Ramos (cell line): ENCODE measurements around the gene ASCL1.

Experiments used
- in situ Hi-C: fragments of 300-500 bp; cut with MboI; formaldehyde crosslinking; loops from one replicate; pipeline ENCODE4 v1.14.3; 2022; ENCODE audit warnings: low sequenced_read_pairs; ENCODE audit not compliant: unreplicated experiment

Gene ASCL1

DNA sequence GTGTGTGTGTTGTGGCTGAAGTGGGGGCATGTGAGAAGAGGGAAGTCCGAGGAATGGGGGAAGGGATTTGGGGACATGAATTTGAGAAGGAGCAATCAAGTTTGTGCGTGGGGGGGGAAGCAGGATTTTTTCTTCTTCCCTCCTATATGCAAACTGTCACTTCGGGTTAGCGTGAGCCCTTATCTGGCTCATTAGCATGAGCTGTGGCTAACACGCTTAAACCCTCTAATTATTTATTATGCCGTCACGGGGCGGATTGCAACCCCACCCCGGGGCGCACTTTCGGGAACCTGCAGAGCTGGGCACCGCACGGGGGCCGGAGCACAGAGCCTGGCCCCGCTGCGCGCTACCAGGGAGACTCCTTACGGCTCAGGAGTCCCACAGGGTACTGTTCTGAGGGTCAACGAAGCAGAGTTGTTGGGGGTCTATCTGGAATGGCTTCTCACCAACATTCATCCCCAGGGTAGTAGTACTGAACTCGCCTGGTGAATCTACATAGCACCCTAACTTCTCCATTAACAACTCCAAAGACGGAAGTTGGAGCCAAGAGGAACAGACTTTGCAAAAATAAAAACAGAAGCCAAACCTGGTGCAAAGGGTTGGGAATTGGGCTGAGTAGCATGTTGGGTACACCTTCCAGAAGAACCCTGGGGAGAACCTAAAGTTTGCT lies 6.4 kb upstream of the ASCL1 start:
- in situ Hi-C loops: no loop called here

DNA sequence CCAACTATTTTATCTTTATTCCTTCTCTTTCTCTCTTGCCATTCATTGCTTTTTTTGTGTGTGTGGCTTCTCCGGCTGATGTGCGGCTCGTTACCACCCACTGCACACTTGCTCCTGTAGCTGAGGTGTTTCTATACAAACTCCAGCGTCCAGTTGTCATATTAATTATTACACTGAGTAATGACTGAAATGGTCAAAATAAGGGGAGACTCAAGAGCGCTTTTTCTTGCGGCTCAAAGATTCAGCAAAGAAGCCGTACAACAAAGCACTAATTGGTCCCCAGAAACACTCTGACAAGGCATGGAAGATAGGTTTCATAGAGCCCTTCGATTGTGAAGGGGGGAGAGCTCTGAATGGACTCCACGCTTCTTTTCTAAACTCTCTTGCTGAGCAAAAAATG lies 5.6 kb upstream of the ASCL1 start:
- in situ Hi-C loops: no loop called here

DNA sequence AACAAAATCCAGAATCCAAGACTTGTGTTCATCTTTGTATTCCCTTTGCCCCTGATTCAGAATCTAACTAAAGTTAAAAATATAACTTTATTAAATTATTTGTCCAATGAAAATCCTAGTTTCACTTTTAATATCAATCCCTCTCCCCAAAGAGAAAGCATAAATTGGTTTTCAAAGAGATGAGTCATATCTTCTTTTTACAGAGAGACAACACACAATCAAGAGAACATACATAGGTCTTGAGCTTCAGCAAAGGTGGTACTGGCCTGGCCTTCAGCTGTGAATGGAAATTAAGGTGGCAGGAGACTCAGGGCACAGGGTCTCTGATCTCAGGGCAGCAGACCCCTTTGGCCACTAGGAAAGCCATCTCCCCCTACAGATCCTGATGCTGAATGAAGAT lies 4.3 kb upstream of the ASCL1 start:
- in situ Hi-C loops: no loop called here

DNA sequence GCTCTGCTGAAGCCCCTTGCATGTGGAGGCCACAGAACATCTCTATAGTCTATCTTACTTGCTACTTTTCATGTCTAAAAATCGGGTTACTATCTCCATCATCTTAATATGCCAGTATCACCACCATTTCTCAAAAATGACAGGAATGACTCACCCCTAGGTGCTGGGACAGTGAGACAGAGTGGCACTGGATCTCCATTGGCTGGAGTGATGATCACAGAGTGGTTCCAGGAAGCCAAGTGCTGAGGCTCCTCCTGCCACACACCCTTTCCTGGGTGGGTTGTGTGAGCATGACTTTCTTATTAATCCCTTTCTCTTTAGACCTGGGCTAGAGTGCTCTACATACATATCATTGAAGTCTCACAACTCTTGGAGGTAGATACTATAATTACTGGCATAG lies 3.3 kb upstream of the ASCL1 start:
- in situ Hi-C loops: no loop called here

DNA sequence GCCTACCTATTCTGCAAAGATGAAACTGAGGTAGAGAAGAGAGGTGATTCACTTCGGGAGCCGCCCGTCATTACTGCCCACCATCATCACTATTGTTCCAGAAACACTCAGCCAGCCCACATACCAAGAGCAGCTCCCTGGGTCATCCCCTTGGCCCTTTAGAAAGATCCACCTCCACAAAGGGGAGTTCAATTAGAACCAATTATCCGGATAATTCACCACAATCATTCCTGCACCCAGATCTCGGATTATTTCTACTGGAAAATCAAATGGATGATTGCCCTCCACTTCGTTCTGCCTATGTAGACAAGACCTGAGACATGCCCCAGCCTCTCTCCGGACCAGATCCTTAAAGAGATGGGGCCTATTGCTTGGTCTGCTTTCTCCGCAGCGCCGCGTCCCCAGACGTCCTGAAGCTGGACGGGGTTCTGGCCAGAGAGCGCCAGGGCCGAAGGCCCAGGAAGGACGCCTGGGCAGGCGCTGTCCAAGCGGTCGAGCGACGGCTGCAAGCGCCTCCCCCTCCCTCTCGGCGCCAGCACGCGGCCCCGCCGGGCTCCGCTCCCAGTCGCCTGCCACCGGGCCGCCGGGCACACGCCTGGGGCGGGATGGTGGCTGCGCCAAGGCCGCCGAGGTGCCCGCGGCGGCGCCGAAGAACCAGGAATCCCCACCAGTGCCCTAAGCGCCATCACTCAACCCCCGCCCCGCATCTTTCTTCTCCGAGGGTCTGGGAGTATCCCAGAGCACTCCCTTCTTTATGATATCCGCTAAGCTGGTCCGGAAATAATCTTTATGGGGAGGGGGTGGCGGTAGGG lies 1.3 kb upstream of the ASCL1 start:
- in situ Hi-C loops: no loop called here

DNA sequence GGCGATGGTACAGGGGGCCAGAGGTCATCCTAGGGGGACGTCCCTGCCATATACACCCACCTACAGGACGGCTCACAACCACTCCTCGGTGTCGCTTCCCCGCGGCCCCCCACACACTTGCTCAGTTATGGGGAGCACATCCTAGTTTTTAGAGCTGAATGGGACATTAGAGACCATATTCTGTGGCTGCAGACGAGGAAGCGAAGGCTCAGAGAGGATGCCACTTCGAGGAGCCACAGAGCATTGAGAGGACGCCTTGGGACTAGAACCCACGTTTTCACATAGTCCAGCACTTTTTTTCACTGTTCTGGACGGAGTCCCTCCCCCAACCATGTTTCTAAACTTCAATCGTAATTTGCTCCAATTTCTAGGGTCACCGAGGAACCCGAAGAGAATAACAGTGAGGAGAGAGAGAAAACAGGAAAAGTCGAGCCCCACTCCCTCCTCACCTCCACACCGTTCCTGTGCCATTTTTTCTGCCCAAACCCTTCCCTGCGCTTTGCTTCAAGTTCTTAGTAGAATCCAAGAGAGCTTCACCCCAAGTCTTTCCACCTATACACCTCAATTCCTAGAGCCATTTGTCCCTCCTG lies 641 bp upstream of the ASCL1 start:
- in situ Hi-C loops: no loop called here

DNA sequence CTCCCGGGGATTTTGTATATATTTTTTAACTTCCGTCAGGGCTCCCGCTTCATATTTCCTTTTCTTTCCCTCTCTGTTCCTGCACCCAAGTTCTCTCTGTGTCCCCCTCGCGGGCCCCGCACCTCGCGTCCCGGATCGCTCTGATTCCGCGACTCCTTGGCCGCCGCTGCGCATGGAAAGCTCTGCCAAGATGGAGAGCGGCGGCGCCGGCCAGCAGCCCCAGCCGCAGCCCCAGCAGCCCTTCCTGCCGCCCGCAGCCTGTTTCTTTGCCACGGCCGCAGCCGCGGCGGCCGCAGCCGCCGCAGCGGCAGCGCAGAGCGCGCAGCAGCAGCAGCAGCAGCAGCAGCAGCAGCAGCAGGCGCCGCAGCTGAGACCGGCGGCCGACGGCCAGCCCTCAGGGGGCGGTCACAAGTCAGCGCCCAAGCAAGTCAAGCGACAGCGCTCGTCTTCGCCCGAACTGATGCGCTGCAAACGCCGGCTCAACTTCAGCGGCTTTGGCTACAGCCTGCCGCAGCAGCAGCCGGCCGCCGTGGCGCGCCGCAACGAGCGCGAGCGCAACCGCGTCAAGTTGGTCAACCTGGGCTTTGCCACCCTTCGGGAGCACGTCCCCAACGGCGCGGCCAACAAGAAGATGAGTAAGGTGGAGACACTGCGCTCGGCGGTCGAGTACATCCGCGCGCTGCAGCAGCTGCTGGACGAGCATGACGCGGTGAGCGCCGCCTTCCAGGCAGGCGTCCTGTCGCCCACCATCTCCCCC lies 777 bp downstream of the ASCL1 start:
- in situ Hi-C loops: no loop called here

DNA sequence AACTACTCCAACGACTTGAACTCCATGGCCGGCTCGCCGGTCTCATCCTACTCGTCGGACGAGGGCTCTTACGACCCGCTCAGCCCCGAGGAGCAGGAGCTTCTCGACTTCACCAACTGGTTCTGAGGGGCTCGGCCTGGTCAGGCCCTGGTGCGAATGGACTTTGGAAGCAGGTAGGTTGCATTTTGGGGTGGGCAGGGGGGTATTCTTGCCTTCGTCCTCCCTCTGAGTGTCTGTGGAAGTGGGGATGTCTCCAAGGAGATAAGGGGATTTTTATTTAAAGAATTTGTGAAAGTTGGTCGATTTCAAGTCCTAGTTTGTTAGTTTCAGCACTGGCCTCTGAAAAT lies 1.3 kb downstream of the ASCL1 start:
- in situ Hi-C loops: no loop called here

DNA sequence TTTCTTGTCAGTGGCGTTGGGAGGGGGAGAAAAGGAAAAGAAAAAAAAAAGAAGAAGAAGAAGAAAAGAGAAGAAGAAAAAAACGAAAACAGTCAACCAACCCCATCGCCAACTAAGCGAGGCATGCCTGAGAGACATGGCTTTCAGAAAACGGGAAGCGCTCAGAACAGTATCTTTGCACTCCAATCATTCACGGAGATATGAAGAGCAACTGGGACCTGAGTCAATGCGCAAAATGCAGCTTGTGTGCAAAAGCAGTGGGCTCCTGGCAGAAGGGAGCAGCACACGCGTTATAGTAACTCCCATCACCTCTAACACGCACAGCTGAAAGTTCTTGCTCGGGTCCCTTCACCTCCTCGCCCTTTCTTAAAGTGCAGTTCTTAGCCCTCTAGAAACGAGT lies 1.9 kb downstream of the ASCL1 start:
- in situ Hi-C loops: no loop called here

DNA sequence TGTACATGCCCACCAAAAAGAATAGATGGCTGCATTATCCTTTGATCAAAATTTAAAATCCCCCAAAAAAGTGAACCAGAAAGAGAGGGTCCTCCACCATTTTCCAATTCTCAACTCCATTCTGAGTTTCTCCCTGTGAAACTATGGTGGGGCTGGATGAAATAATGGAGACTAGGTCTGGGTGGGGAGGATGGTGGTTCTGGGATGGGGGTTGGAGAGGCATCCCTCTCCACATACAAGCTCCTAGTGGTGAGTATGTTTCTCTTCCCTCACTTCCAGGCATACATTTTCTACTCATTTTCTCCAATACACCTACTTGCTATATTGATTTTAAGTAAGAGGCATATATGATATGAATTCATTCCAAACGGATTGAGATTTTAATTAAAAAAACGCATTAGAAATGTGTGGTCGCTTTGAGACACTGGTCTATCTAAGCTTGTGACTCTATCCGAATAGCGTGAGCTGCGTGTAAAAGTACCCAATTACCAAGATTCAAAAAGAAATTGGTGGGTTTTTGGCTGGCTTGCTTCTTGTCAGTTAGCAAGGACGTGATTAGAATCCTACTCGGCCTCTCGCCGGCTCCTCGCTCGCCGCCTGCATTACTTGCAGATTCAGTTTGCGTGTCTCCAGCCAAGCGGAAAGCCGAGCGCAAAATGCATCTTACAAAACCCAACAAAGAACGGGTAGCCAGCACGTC lies 3.4 kb downstream of the ASCL1 start:
- in situ Hi-C loops: no loop called here

DNA sequence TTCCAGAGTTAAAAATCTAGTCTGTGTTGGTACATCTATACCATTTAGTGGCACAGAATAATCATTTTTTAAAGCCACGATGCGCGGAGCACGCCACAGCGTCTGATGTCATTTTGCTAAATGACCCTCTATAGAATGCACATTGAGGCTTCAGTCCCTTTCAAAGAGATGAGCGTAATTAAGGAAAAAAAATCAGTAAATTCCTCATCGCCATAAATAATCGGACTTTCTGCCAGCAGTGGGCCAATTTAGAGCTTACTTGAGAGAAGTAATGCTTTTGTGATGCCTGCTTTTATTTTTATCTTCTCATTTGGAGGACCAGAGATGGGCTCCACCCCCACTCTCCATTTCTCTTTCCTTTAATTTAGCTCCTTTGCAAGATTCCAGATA lies 4.0 kb downstream of the ASCL1 start:
- in situ Hi-C loops: no loop called here

DNA sequence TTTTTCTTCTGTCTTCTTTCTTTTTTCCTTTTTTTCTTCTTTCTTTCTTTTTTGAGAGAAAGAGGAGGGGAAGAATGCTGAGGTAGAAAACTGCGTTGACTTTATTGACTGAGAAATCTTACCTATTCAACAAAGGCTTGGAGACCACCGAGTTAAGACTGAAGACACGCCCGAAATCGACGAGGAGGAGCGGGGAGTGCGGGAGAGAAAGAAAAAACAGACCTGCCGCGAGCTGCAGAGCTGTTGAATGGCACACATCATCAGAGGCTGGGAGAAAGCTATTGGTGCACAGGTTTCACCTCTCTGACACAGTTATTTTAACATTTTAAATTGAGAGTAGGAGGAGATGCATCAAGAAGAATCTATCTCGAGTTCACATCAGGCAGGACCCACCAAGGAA lies 5.1 kb downstream of the ASCL1 start:
- in situ Hi-C loops: no loop called here

DNA sequence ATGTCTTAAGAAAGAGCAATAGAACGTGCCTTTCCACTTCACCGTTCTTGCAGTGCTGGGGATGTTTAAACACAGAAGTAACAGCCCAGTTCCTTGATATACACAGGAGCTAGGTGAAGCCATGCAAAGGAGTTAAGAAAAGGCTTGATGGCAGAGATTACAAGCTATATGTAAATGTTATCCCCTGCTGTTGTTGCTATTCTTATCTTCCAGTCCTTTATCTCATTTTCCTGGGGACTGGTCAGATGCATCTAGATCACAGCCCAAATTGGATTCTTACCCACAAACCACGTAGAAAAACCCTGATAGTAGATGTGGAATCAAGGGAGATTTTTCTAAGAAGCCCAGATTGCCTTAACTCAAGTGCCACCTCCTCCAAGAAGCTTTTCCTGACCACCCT lies 5.5 kb downstream of the ASCL1 start:
- in situ Hi-C loops: no loop called here

DNA sequence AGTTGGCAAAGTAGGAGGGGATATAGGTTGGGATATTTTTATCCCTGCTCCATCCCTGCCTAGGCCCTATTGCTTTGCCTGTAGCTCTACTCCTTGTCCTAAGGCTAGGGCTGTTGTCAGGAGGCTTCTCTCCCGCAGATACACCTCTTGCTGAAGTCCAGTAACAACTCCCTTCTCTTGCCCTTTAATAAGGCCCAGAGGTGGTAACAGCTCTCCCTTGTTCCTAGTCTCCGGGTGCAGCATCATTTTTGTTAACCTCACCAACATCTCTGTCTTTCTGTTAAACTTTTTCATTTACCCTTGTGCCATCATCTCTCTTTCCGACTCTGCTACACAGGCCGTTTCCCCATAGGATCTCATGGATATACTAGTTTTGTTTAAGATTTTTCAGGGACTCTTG lies 6.3 kb downstream of the ASCL1 start:
- in situ Hi-C loops: no loop called here

DNA sequence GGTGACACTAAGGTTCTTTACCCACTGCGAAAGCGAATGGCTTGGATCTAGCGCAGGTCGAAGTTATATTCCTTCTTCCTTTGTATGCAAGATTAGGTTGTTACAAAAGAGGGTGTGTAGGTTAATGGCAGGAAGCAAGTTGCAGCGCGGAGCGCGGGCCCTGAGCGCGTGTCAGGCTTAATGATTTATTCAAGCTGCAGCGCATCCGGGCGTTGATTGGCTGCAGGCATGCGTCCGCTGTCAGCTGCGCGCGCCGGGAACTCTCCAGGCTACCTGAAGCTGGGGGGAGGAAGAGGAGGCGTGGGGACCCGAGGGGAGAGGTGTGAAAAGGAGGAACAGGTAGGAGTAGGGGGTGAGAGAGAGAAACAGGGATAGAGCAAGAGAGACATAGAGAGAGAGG lies 7.4 kb downstream of the ASCL1 start:
- in situ Hi-C loops: no loop called here

DNA sequence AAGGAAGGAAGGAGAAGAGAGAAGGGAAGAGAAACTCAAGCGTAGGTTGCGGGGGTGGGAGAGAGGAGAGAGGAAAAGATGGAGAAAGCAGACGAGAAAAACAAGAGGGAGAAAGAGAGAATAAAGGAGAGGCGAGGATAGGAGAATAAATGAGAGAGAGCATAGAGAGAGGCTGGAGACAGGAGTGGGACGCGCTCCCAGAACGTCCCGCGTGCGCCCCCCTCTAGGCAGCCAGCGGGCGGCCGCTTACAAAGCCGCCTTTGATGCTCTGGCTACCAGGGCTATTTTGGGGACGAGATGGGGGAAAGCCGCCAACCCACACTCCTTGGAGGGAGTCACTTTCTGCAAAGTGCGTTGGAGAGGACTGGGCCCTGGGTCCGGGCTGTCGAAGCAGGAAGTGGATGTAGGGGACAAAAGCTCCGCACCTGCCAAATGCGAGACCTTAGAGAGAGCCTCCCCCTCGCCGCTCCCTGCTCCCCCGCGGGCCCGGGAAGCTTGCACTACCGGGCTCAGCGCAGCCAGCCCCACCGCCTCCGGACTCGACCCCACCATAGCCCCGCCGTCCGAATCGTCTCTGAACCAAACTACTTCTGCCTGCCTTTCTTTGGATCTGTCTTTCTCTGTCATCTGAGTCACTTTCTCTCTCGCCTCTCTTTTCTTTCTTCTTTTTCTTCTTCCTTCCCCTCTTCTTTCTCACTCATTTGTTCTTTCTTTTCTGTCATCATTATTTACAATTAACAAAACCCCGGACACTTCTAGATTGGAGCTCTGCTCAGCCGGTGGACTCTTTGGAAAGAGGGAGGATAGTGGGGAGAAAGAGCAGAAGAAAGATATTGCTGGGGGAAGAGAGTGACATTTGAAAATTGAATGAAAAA lies 8.0 kb downstream of the ASCL1 start:
- in situ Hi-C loops: no loop called here

DNA sequence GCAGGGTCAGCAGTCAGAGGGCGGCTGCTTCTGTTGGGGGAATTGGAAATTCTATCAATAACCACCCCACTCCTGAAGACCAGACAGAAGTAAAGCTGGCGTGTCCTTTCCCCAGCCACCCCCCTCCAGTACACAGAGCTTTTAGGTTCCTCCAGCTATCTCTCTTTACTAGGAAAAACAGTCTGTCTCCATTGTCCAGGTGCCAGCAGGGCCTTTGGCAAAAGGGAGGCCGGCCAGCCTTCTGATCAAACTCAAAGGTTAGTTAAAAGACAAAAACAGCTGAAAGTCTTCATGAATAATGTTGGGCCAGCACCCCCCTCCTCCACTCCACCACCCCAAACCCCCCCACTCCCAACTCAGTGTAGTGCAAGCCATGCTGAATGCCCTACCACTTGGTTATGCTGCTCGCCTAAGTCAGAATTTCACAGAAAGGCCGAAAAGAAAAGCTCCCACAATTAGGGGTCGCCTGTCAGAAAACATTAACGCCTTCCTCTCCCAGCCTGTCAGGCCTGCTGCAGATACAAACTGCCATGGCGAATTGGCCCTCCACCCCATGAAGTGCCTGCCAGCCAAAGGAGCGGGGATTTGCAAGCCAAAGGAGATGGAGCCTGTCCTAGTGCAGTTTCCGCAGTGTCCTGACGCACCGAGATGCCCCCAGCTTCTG lies 8.9 kb downstream of the ASCL1 start:
- in situ Hi-C loops: no loop called here

DNA sequence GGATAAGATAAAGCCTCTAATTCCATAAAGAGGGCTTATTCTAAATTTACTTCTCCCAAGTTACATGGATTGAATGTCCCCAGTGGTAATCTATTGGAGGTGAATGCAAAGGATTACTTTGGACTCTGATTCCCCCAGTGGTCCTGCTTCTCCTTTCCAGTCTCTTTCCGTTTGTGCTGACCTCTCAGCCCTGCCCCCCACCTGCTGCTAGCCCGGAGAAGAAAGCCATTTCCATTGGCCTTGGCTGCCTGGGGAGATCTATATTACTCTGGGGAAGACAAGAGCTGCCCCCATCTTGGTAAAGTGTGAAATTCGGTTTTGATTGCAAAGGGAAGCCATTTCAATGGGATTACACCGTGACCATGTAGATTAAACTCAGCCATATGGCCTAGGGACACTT lies 13.3 kb downstream of the ASCL1 start:
- in situ Hi-C loops: no loop called here

DNA sequence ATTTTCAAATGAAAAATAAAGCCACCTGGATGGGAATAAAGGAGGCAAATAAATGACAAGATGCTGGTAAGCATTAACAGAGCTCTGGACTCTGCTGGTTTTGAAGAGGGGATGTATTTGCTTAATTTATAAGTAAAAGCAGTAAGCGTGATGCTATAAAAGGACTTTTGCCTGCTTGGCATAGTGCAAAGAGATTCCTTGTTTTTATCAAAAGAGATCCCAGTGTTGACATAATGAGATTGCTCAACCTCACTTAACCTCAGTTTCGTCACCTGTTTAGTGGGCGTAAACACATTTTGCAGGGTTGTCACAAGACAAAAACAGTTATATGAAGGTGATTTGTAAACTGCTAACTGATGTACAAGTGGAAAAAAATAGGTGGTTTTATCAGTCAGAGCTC lies 13.8 kb downstream of the ASCL1 start:
- in situ Hi-C loops: no loop called here
